GM19463 (cell line): ENCODE measurements around the gene SPRING1.
"Not testable (repeated sequence)": the region's sequence is repeated elsewhere in the genome, so short reads cannot be mapped to it uniquely, and the experiment has no call there.

Experiments
- ATAC-seq: cut with Tn5 transposase; IDR thresholded peaks from one replicate; pipeline ENCODE4 v1.9.1; 2021; ENCODE audit warnings: mild to moderate bottlenecking, moderate library complexity; ENCODE audit not compliant: unreplicated experiment

SPRING1 gene

GRCh38 chr12:116742787-116743186, 4.9 kb upstream of the SPRING1 start:
- not testable (repeated sequence) for ATAC-seq

GRCh38 chr12:116739381-116739887, 1.6 kb upstream of the SPRING1 start:
- no peak for ATAC-seq

- no peak for ATAC-seq
Observed at GRCh38 chr12:116736962-116737773, 701 bp downstream of the SPRING1 start.

GRCh38 chr12:116735951-116736599, 1.8 kb downstream of the SPRING1 start:
- ATAC-seq: no peak

- ATAC-seq: no peak
Observed at GRCh38 chr12:116735084-116735483, 2.8 kb downstream of the SPRING1 start.

GRCh38 chr12:116734156-116734768, 3.6 kb downstream of the SPRING1 start:
- no peak for ATAC-seq

GRCh38 chr12:116731801-116732200, 6.1 kb downstream of the SPRING1 start:
- no peak for ATAC-seq

- ATAC-seq: no peak
Observed at GRCh38 chr12:116727891-116728290, 10.0 kb downstream of the SPRING1 start.

GRCh38 chr12:116727261-116727660, 10.6 kb downstream of the SPRING1 start:
- ATAC-seq: no peak

- no peak for ATAC-seq
Observed at GRCh38 chr12:116726694-116727093, 11.2 kb downstream of the SPRING1 start.

GRCh38 chr12:116722245-116722644, 15.6 kb downstream of the SPRING1 start:
- ATAC-seq: no peak

GRCh38 chr12:116719731-116720528, 17.9 kb downstream of the SPRING1 start:
- no peak for ATAC-seq

GRCh38 chr12:116718655-116719454, 19.0 kb downstream of the SPRING1 start:
- no peak for ATAC-seq

GRCh38 chr12:116717466-116718437, 20.1 kb downstream of the SPRING1 start:
- no peak for ATAC-seq

GRCh38 chr12:116714175-116714574, 23.7 kb downstream of the SPRING1 start:
- ATAC-seq: no peak

GRCh38 chr12:116713527-116713926, 24.3 kb downstream of the SPRING1 start:
- ATAC-seq: no peak

GRCh38 chr12:116712458-116713303, 25.2 kb downstream of the SPRING1 start:
- ATAC-seq: no peak
